HG02884 (cell line): ENCODE measurements around the gene SPOCK3.
"Not testable (repeated sequence)": the region's sequence is repeated elsewhere in the genome, so short reads cannot be mapped to it uniquely, and the experiment has no call there.

ENCODE experiments used
- ATAC-seq: cut with Tn5 transposase; IDR thresholded peaks from one replicate; pipeline ENCODE4 v1.9.1; 2021; ENCODE audit warnings: mild to moderate bottlenecking, moderate library complexity; ENCODE audit not compliant: unreplicated experiment

SPOCK3 gene

GRCh38 chr4:166968219-166968618 is 266.1 kb downstream of the SPOCK3 start:
- ATAC-seq, result not testable (repeated sequence)

- ATAC-seq, result no peak
These were observed 268.7 kb downstream of the SPOCK3 start for GRCh38 chr4:166965562-166965961.

- no peak for ATAC-seq
These were observed 276.8 kb downstream of the SPOCK3 start for GRCh38 chr4:166957451-166957850.

GRCh38 chr4:166956484-166956883 is 277.8 kb downstream of the SPOCK3 start:
- no peak for ATAC-seq

GRCh38 chr4:166941629-166942028 is 292.7 kb downstream of the SPOCK3 start:
- ATAC-seq, result peak; percentile 68

GRCh38 chr4:166930464-166930863 is 303.8 kb downstream of the SPOCK3 start:
- no peak for ATAC-seq

GRCh38 chr4:166924424-166924823 is 309.9 kb downstream of the SPOCK3 start:
- no peak for ATAC-seq

- ATAC-seq, result no peak
These were observed 320.4 kb downstream of the SPOCK3 start for GRCh38 chr4:166913926-166914325.

- ATAC-seq, result no peak
These were observed 330.9 kb downstream of the SPOCK3 start for GRCh38 chr4:166903408-166903807.

GRCh38 chr4:166902941-166903340 is 331.4 kb downstream of the SPOCK3 start:
- no peak for ATAC-seq

- ATAC-seq, result peak; percentile 67
These were observed 338.0 kb downstream of the SPOCK3 start for GRCh38 chr4:166896254-166896653.

GRCh38 chr4:166895771-166896170 is 338.5 kb downstream of the SPOCK3 start:
- ATAC-seq, result no peak

- ATAC-seq, result no peak
These were observed 346.8 kb downstream of the SPOCK3 start for GRCh38 chr4:166887457-166887856.

GRCh38 chr4:166886718-166887117 is 347.6 kb downstream of the SPOCK3 start:
- ATAC-seq, result no peak

- ATAC-seq, result no peak
These were observed 352.1 kb downstream of the SPOCK3 start for GRCh38 chr4:166882221-166882620.

- ATAC-seq, result no peak
These were observed 358.5 kb downstream of the SPOCK3 start for GRCh38 chr4:166875821-166876220.

- ATAC-seq, result no peak
These were observed 372.3 kb downstream of the SPOCK3 start for GRCh38 chr4:166862032-166862431.

GRCh38 chr4:166850398-166850797 is 383.9 kb downstream of the SPOCK3 start:
- ATAC-seq, result not testable (repeated sequence)

- ATAC-seq, result no peak
These were observed 387.4 kb downstream of the SPOCK3 start for GRCh38 chr4:166846939-166847338.

- ATAC-seq, result no peak
These were observed 391.5 kb downstream of the SPOCK3 start for GRCh38 chr4:166842795-166843261.

- peak; percentile 82 for ATAC-seq
These were observed 394.6 kb downstream of the SPOCK3 start for GRCh38 chr4:166839615-166840251.

GRCh38 chr4:166838975-166839614 is 395.2 kb downstream of the SPOCK3 start:
- ATAC-seq, result peak; percentile 49

- no peak for ATAC-seq
These were observed 397.4 kb downstream of the SPOCK3 start for GRCh38 chr4:166836865-166837264.
